Measurements from ENCODE around the gene NVL.

DNA sequence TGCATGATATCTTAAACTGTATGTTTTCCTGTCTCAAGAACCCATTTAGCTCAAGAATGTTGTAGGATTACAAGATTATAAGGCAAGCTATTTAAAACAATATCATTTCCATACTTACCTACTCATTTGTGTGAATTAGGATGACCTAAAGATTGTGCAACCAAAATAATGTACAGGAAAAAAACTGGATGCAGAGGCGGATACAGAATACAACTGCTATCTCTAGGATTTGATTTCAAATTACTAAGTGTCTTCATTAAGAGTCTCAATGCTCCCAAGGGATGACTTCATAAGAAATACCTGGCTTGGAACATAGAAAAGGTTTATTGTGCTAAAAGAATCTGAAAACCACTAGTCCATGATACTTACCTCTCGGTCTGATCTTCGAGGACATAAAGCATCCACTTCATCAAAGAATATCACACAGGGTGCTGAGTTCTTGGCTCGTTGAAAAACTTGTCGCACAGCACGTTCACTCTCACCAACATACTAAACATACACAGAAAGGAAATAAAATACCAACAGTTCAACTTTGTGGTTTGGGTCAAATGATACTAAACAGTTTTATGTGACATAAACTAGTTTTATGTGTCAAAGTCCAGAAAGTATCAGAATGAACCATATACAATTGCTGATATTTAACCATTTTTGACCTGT, 54.9 kb downstream of the NVL start:
- TF ChIP-seq, protein P1, sequence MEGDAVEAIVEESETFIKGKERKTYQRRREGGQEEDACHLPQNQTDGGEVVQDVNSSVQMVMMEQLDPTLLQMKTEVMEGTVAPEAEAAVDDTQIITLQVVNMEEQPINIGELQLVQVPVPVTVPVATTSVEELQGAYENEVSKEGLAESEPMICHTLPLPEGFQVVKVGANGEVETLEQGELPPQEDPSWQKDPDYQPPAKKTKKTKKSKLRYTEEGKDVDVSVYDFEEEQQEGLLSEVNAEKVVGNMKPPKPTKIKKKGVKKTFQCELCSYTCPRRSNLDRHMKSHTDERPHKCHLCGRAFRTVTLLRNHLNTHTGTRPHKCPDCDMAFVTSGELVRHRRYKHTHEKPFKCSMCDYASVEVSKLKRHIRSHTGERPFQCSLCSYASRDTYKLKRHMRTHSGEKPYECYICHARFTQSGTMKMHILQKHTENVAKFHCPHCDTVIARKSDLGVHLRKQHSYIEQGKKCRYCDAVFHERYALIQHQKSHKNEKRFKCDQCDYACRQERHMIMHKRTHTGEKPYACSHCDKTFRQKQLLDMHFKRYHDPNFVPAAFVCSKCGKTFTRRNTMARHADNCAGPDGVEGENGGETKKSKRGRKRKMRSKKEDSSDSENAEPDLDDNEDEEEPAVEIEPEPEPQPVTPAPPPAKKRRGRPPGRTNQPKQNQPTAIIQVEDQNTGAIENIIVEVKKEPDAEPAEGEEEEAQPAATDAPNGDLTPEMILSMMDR (IDR thresholded peaks at IDR 0.05; ENCODE audit: insufficient read depth, low read depth, low read length), result no peak
- no peak for TF ChIP-seq EZH2 (IDR thresholded peaks at IDR 0.05; ENCODE audit: insufficient read depth, low read length)

Data from astrocyte (in vitro differentiated cells and primary cell).